HG03342 (cell line): ENCODE measurements around the gene ZFAND5.

Experiments used
- ATAC-seq: cut with Tn5 transposase; IDR thresholded peaks from one replicate; pipeline ENCODE4 v1.9.1; 2021; ENCODE audit warnings: mild to moderate bottlenecking, moderate library complexity; ENCODE audit not compliant: unreplicated experiment

Gene ZFAND5

GRCh38 chr9:72326641-72327040 is 38.4 kb downstream of the ZFAND5 start:
- ATAC-seq: no peak

DNA sequence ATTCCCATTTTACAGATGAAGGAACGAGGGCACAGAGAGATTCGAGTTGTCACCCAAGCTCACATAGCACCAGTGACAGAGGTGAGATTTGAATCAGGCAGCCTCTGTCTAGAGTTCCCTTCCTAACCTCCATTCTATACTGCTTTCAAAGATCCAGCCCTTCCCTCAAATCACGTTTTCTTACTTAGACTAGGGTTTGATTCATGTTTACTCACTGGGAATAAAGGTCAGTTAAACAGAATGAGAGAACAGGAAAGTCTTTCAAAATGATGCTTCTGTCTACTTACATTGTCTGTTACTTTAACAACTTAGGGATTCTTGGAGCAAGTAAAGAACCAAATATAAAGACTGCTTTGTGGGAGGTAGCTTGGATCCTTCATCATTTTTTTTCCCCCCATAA is 40.0 kb downstream of the ZFAND5 start:
- ATAC-seq: no peak

DNA sequence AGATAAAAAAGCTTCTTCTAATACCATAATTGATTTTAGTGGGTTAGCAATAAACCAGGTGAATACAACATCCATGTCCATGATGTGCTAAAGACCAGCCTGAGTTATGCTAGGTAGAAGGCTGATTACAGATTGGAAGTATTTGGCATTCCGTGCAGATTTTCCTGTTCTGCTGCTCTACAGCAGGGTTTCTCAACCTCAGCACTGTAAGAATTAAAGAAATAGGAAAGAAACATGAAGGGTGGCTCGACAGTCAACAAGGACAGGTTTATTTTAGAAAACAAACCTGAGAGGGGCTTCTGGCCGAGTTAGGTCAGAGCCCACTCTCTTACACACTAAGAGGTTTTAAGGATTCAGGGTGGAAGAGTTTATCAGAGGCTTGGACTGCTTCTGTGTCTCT is 42.3 kb downstream of the ZFAND5 start:
- no peak for ATAC-seq

GRCh38 chr9:72322259-72322658 is 42.7 kb downstream of the ZFAND5 start:
- ATAC-seq: no peak

DNA sequence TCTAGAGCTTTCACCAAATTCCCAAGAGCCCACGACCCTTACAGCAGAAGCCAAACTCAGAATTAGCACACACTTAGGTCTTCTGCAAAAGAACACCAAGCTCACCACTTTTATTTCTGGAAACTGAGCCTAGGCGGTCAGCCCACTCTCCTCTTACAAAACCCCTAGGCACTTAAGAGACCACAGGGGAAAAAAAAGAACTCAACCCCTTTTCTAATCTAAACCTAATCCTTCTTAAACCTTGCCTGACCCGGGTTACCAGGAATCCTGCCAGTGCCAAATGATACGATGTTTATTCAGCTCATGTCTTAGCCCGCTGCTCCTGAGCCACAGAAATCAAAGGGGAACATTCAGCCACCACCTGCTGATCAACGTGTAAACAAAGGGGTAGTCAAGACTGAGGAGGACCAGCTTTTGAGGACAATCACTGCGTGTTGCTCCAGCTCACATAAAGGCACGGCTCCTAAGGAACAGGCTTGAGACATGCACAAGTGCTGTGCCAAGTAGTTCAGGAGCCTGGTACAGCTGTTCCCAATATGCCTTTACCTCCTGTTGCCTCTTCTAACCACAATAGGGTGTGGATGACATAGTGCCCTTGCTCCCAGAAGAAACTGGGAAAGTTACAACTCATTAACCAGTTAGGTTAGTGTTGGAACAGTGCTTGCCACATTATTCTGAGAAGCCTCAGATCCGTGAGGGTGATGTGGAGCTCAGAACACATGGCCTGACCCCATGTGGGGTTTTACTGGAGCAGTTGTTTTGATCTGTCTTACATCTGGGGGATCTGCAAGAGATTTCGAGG is 49.3 kb downstream of the ZFAND5 start:
- ATAC-seq: no peak

DNA sequence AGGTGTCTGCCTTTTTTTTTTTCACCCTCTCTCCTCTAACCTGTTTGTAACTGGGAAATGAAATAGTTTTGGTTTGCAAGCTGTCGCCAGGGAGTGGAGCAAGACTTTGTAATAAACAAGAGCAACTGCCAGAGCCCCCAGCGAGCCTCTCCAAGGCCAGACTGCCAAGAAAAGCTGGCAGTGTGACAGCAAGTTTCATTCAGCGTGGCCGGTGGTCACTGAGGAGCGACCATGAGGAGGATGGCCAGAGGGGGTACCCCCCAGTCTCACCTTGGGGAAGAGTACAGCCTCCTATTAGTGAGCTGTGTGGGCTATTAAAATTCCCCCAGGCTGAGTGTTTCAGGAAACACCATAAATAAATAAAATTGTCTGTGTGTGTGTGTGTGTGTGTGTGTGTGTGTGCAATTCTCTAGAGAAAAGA is 49.9 kb downstream of the ZFAND5 start:
- no peak for ATAC-seq

- no peak for ATAC-seq
Measured at GRCh38 chr9:72313507-72313906, 51.5 kb downstream of the ZFAND5 start.

GRCh38 chr9:72312386-72312987 is 52.5 kb downstream of the ZFAND5 start:
- no peak for ATAC-seq

DNA sequence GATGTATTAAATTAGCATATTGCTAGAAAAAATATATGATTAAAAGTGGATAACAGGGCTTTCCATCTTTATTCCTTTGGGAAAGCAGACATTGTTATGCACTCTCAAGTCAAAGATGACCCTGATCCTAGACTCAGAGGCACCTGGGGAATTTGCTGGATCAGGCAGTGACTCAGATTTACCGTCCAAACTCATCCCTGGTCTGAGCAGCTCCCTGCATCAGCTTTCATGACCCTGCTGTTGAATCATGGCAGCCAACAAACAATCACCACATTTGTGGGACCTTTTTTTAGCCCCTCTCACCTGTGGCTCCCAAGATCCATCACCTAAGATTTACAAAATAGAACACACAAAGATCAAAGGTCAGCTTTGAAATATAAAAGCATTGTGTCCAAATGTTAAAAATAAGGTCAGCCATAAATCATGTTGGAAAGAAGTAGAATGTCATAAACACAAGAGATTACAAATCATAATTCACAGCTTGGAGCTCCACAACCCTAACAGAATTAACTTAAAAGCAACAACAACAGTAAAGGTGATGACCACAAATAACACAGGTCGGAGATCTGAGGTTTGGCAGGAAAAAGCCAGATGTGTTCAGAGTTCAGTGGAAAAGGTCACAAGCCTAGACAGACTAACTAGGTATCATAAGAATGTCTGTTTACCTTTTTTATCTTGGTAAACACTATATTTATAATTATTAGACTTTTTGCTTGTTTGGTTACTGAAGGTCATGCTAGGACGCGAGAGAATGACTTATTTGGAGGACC is 55.5 kb downstream of the ZFAND5 start:
- ATAC-seq: no peak

DNA sequence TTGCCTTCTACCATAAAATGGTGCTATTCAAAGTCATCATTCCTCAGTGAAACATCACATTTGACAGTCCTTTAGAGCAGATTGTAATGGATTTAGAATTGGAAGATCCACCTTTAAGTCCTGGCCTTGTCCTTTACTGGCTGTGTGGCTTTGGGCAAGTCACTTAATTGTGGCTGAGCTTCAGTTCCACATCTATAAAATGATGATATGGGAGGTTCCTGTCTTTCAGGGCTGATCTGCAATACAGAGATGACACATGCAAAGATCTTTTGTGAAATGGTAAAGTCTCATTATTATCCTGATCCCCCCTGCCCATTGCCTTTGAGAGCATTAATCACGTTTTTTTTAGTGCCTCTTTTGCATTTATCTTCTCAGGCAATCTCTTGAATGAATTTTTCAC is 58.2 kb downstream of the ZFAND5 start:
- no peak for ATAC-seq

- ATAC-seq: no peak
Measured at GRCh38 chr9:72305707-72306106, 59.3 kb downstream of the ZFAND5 start.

DNA sequence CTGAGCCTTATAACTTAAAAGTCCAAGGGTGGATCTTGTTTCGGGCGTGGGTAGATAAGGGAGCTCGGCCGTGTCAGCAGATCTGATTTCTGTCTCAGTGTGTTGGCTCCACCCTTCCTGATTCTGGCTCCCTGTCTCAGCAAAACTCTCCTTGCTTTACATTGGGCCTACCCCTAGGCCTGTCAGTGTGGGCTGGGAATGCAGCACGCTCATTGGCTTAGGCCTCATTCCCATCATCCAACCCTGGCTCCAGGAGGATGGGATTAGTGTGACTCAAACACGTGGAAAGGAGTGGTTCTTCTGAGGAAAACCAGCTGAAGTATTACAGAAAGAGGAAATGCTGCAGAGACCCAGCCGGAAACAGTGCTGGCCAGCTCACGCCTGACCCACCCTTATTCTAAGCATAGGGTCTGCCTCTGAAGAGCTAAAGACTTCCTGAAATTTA is 59.9 kb downstream of the ZFAND5 start:
- ATAC-seq: peak; percentile 53

DNA sequence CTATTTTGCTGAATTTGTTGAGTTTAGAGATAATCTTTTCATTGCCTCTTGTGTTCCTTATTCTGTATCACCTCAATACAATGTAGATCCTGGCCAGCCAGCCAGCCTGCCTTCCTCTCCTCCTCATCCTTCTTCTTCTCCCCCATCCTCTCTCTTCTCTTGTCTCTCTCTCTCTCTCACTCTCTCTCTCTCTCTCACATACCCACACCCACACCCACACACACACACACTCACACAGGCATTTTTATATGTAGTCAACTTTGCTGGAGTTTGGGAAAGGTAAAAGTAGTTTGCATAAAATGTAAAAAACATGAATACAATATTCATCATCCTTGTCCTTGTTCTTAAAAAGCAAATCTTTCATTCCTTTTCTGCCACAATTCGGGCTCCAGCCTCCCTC is 60.5 kb downstream of the ZFAND5 start:
- no peak for ATAC-seq
